ENCODE results near the gene EYS.

- TF ChIP-seq CTCF (IDR thresholded peaks at IDR 0.05) (no peak), POLR2A (IDR thresholded peaks at IDR 0.05) (no peak), POLR2AphosphoS5 (IDR thresholded peaks at IDR 0.05) (no peak)
Measured at GRCh38 chr6:64486578-64487351, 1220.3 kb downstream of the EYS start.

Data from breast epithelium (tissue), 3 donors.